ENCODE measurements around the gene TRAPPC6A. TPM values are rescaled to one million over a fixed set of nuclear protein-coding genes. Genes with fewer than 3 reads are reported as not detected.

Gene TRAPPC6A
- total and polyA plus RNA-seq, 9 of the 15 experiments (the other 6 are each of a cell fraction or from before 2014, with no cell fraction given), result 0.82 to 23.6 (median 11.6) TPM

DNA sequence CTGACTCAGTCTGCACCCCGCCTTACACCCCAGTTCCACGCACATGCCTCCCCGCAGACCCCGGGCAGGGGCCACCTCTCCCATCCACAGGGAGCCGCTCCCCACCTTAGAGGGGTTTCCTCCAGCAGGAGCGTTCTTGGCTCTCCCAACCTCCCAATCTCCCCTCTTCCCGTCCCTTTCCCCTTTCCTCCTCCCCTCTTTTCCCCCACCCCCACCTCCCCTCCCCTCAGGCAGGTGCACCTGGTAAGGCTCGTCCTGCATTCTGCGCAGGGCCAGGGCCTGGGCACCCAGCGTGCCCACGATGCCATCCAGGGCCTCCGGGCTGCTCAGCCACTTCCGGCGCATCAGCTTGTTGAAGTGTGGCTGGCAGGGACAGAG, 39.9 kb upstream of the TRAPPC6A start:
- ChIA-PET POLR2A (no interaction called here), CTCF (ENCODE audit: low intra/inter-chr PET ratio) (no interaction called here)
- Histone ChIP-seq H3K36me3 (ENCODE audit: control insufficient read depth, insufficient read depth, low read length) (no peaks in the 10 kb centered on the region; the same call in 2 of the 3 replicates), H3K79me2 (ENCODE audit: control insufficient read depth, insufficient read depth, low read length) (no peaks in the 10 kb centered on the region), H3K4me2 (ENCODE audit: insufficient read depth, low read length) (no peak overlapping the region), H4K20me1 (replicated peaks; ENCODE audit: control insufficient read depth, insufficient read depth, low read length) (no peaks in the 10 kb centered on the region), H3K9ac (ENCODE audit: insufficient read depth in 1 of 2, low read depth in 2 of 2, low read length in 2 of 2) (no peak overlapping the region), H3K9me3 (replicated peaks; ENCODE audit: control insufficient read depth, insufficient read depth, low read depth, low read length) (no peaks in the 10 kb centered on the region), H2AFZ (ENCODE audit: low read depth, low read length) (no peak overlapping the region), H3K9me1 (ENCODE audit: control insufficient read depth, insufficient read depth, low read length) (no peaks in the 10 kb centered on the region), H3K27ac (ENCODE audit: extremely low read depth, low read depth, low read length) (no peak overlapping the region), H3K4me3 (no peak overlapping the region), H3K27me3 (ENCODE audit: control insufficient read depth in 2 of 2, insufficient read depth in 2 of 2, low read length in 2 of 2) (no peaks in the 10 kb centered on the region), H3K4me1 (replicated peaks in 1 of 2; ENCODE audit: control insufficient read depth in 2 of 2, insufficient read depth in 2 of 2, low read length in 2 of 2) (peaks cover 11 to 23% of the 10 kb centered on the region in 2 experiments; a peak in 4 of 5 replicates)
- no peak for FAIRE-seq
- BruUV-seq (replicated peaks), result no TSS peak
- 82% methylated on average over 7 of the region's 14 CpGs for WGBS (ENCODE audit: insufficient coverage, low coverage, missing lambda C conversion rate)
- intact Hi-C loops (cut with micrococcal nuclease), result no loop called here
- ATAC-seq, result no peak
- TF ChIP-seq ZNF707 (CRISPR knock-in tag; conservative IDR thresholded peaks at IDR 0.05), result no peak
- TF ChIP-seq XRCC5 (IDR thresholded peaks at IDR 0.05; ENCODE audit: low read depth, low read length), result no peak
- TF ChIP-seq, protein P1, sequence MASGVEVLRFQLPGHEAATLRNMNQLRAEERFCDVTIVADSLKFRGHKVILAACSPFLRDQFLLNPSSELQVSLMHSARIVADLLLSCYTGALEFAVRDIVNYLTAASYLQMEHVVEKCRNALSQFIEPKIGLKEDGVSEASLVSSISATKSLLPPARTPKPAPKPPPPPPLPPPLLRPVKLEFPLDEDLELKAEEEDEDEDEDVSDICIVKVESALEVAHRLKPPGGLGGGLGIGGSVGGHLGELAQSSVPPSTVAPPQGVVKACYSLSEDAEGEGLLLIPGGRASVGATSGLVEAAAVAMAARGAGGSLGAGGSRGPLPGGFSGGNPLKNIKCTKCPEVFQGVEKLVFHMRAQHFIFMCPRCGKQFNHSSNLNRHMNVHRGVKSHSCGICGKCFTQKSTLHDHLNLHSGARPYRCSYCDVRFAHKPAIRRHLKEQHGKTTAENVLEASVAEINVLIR (CRISPR knock-in tag; IDR thresholded peaks at IDR 0.05), result no peak
- no peak for TF ChIP-seq CBX2 (IDR thresholded peaks at IDR 0.05; ENCODE audit: insufficient read depth, low read length, poor library complexity, severe bottlenecking)
- TF ChIP-seq BRD4 (IDR thresholded peaks at IDR 0.05), result no peak
- no peak for TF ChIP-seq MYNN (IDR thresholded peaks at IDR 0.05)
- no peak for TF ChIP-seq MYNN (CRISPR knock-in tag; IDR thresholded peaks at IDR 0.05)
- TF ChIP-seq GABPB1 (CRISPR knock-in tag; IDR thresholded peaks at IDR 0.05), result no peak
- no peak for TF ChIP-seq FOXM1 (IDR thresholded peaks at IDR 0.05; ENCODE audit: low read depth)
- TF ChIP-seq FOXM1 (CRISPR knock-in tag; IDR thresholded peaks at IDR 0.05; ENCODE audit: low read depth), result no peak
- no peak for TF ChIP-seq CXXC5 (CRISPR knock-in tag; IDR thresholded peaks at IDR 0.05)
- no peak for TF ChIP-seq ZNF445 (CRISPR knock-in tag; IDR thresholded peaks at IDR 0.05; ENCODE audit: low read depth)
- TF ChIP-seq ZNF507 (tag; conservative IDR thresholded peaks at IDR 0.05), result no peak
- no peak for TF ChIP-seq RBM17 (IDR thresholded peaks at IDR 0.05; ENCODE audit: borderline replicate concordance, low read depth, low read length)
- TF ChIP-seq, protein P2, sequence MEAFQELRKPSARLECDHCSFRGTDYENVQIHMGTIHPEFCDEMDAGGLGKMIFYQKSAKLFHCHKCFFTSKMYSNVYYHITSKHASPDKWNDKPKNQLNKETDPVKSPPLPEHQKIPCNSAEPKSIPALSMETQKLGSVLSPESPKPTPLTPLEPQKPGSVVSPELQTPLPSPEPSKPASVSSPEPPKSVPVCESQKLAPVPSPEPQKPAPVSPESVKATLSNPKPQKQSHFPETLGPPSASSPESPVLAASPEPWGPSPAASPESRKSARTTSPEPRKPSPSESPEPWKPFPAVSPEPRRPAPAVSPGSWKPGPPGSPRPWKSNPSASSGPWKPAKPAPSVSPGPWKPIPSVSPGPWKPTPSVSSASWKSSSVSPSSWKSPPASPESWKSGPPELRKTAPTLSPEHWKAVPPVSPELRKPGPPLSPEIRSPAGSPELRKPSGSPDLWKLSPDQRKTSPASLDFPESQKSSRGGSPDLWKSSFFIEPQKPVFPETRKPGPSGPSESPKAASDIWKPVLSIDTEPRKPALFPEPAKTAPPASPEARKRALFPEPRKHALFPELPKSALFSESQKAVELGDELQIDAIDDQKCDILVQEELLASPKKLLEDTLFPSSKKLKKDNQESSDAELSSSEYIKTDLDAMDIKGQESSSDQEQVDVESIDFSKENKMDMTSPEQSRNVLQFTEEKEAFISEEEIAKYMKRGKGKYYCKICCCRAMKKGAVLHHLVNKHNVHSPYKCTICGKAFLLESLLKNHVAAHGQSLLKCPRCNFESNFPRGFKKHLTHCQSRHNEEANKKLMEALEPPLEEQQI (IDR thresholded peaks at IDR 0.05), result no peak
- TF ChIP-seq NFXL1 (CRISPR knock-in tag; IDR thresholded peaks at IDR 0.05), result no peak
- TF ChIP-seq ZNF644 (tag; IDR thresholded peaks at IDR 0.05; ENCODE audit: low read depth), result no peak
- DNase-seq (ENCODE audit: extremely low read depth in 1 of 4, low spot score in 3 of 4), result no peak
- in situ Hi-C loops (cut with MboI), result no loop called here

All from K562 (cell line).